K562 (cell line): ENCODE results near the gene DLST. TPM values are rescaled to one million over a fixed set of nuclear protein-coding genes. Genes with fewer than 3 reads are reported as not detected.

ENCODE experiments used
- ATAC-seq: fragments of 200-7000 bp; cut with Tn5 transposase; 3 replicates; pipeline ENCODE4 v1.9.1; 2020; ENCODE audit warnings: moderate library complexity
- BruUV-seq: library from RNA; stranded (reverse); fragments of 400-500 nt; replicated peaks from 2 replicates; lab custom pipeline; 2021; lab: Mats Ljungman, UMichigan
- CTCF ChIA-PET: fragments of 300-600 bp; formaldehyde crosslinking; extraction: SDS; loops from one replicate; lab custom pipeline; 2021; ENCODE audit warnings: low intra/inter-chr PET ratio; lab: Yijun Ruan, JAX
- POLR2A ChIA-PET: fragments of 300-600, 350-650 bp; sonication (Branson Sonifier 250); formaldehyde crosslinking; extraction: SDS; loops from one replicate; lab custom pipeline; 2021; ENCODE audit warnings: antibody characterized with exemption, inconsistent platforms; lab: Yijun Ruan, JAX
- DNase-seq, 4 experiments: peaks; one replicate each; pipeline versions ENCODE4 v3.0.0 to v3.0.0-alpha.2; 2011 to 2018; ENCODE audit warnings: low spot score in 3 of 4, mixed read lengths in 3 of 4; ENCODE audit errors: extremely low read depth in 1 of 4
- FAIRE-seq: peaks from 2 replicates; lab custom pipeline; 2011; peaks lifted over from hg19 to GRCh38; lab: Jason Lieb, UNC
- H2AFZ ChIP-seq: 2 replicates; pipeline ENCODE4 v1.6.0; 2011; ENCODE audit warnings: low read depth, low read length, control low read depth, inconsistent platforms
- H3K27ac ChIP-seq: fragments of 200-600 bp; 3 replicates; pipeline ENCODE4 v1.8.0; 2011; ENCODE audit warnings: low read depth, mild to moderate bottlenecking, control low read depth, inconsistent platforms, low read length, moderate library complexity, mixed read lengths; ENCODE audit errors: extremely low read depth
- H3K27me3 ChIP-seq, 2 experiments: fragments of 300-600 bp in 1 of 2; 2 replicates in 1 of 2; 3 replicates in 1 of 2; pipeline versions ENCODE4 v1.6.0 to v1.8.0; 2011; ENCODE audit warnings: inconsistent platforms in 2 of 2, low read length in 2 of 2, mild to moderate bottlenecking in 1 of 2, mixed read lengths in 1 of 2, moderate library complexity in 1 of 2; ENCODE audit not compliant: control insufficient read depth in 2 of 2, insufficient read depth in 2 of 2
- H3K36me3 ChIP-seq: fragments of 300-600 bp; 3 replicates; pipeline ENCODE4 v1.8.0; 2011; ENCODE audit warnings: mild to moderate bottlenecking, low read length, inconsistent platforms; ENCODE audit not compliant: control insufficient read depth, insufficient read depth
- H3K4me1 ChIP-seq, 2 experiments: fragments of 200-600 bp in 1 of 2; replicated peaks in 1 of 2; 2 replicates in 1 of 2; 3 replicates in 1 of 2; pipeline versions ENCODE4 v1.5.1 to v1.8.0; 2011; ENCODE audit warnings: inconsistent platforms in 2 of 2, low read length in 2 of 2, mild to moderate bottlenecking in 1 of 2, mixed read lengths in 1 of 2, moderate library complexity in 1 of 2; ENCODE audit not compliant: control insufficient read depth in 2 of 2, insufficient read depth in 2 of 2
- H3K4me2 ChIP-seq: 2 replicates; pipeline ENCODE4 v1.6.1; 2011; ENCODE audit warnings: low read length, control low read depth, inconsistent platforms, mixed read lengths; ENCODE audit not compliant: insufficient read depth
- H3K4me3 ChIP-seq: fragments of 200-600 bp; sonication (generic), shearing (Covaris generic); 2 replicates; pipeline ENCODE4 v1.5.1; 2016; ENCODE audit warnings: control low read depth, inconsistent platforms
- H3K79me2 ChIP-seq: fragments of 200-600 bp; 3 replicates; pipeline ENCODE4 v1.8.0; 2011; ENCODE audit warnings: low read length, inconsistent platforms; ENCODE audit not compliant: control insufficient read depth, insufficient read depth
- H3K9ac ChIP-seq, 2 experiments: 2 replicates each; pipeline versions ENCODE4 v1.6.0 to v1.6.1; 2011; ENCODE audit warnings: low read depth in 2 of 2, low read length in 2 of 2, control low read depth in 1 of 2, inconsistent platforms in 1 of 2, mild to moderate bottlenecking in 1 of 2, mixed read lengths in 1 of 2; ENCODE audit not compliant: insufficient read depth in 1 of 2
- H3K9me1 ChIP-seq: one replicate; pipeline ENCODE4 v1.6.0; 2011; ENCODE audit warnings: inconsistent platforms, mild to moderate bottlenecking, low read length, moderate library complexity; ENCODE audit not compliant: control insufficient read depth, insufficient read depth
- H3K9me3 ChIP-seq: replicated peaks from 2 replicates; pipeline ENCODE4 v1.5.1; 2011; ENCODE audit warnings: low read depth, low read length, inconsistent platforms; ENCODE audit not compliant: control insufficient read depth, insufficient read depth
- H4K20me1 ChIP-seq: replicated peaks from 2 replicates; pipeline ENCODE4 v1.6.1; 2011; ENCODE audit warnings: low read length, inconsistent platforms, mixed read lengths; ENCODE audit not compliant: control insufficient read depth, insufficient read depth
- ARNT ChIP-seq, 2 experiments: fragments of 450-650 bp; IDR thresholded peaks; 2 replicates each; pipeline ENCODE4 v1.6.1; 2016; ENCODE audit warnings: mild to moderate bottlenecking in 1 of 2
- CBX2 ChIP-seq: fragments of 200-600 bp; sonication (generic); IDR thresholded peaks from one replicate; pipeline ENCODE4 v1.6.1; 2012; ENCODE audit warnings: mild to moderate bottlenecking, low read length, inconsistent platforms; ENCODE audit not compliant: insufficient read depth, poor library complexity, severe bottlenecking
- FOXK2 ChIP-seq, 2 experiments: fragments of 450-650 bp; IDR thresholded peaks in 1 of 2; conservative IDR thresholded peaks in 1 of 2; 2 replicates each; pipeline ENCODE4 v1.6.1; 2016; ENCODE audit warnings: low read depth in 2 of 2, mild to moderate bottlenecking in 1 of 2
- HOXB6 ChIP-seq: fragments of 250-450 bp; sonication (Bioruptor Pico); IDR thresholded peaks from 2 replicates; pipeline ENCODE4 v1.5.1; 2022; ENCODE audit warnings: mild to moderate bottlenecking, borderline replicate concordance
- MEF2A ChIP-seq: IDR thresholded peaks from 2 replicates; pipeline ENCODE4 v1.6.1; 2011; ENCODE audit warnings: low read depth, mild to moderate bottlenecking, low read length, moderate library complexity; ENCODE audit not compliant: control insufficient read depth
- NELFE ChIP-seq: IDR thresholded peaks from 2 replicates; pipeline ENCODE4 v1.6.1; 2011; ENCODE audit warnings: mild to moderate bottlenecking; ENCODE audit not compliant: insufficient read depth, insufficient read length
- NFYB ChIP-seq: IDR thresholded peaks from 2 replicates; pipeline ENCODE4 v1.6.1; 2011; ENCODE audit warnings: mild to moderate bottlenecking, moderate library complexity; ENCODE audit not compliant: insufficient read length; ENCODE audit errors: extremely low read depth
- NR1H2 ChIP-seq: sonication (generic); formaldehyde crosslinking; IDR thresholded peaks from 2 replicates; pipeline ENCODE4 v1.4.0; 2020; ENCODE audit warnings: mild to moderate bottlenecking, missing genetic modification reagents
- NR2F6 ChIP-seq: fragments of 450-650 bp; formaldehyde crosslinking; IDR thresholded peaks from 2 replicates; pipeline ENCODE4 v1.4.0; 2020; ENCODE audit warnings: mild to moderate bottlenecking
- NR4A1 ChIP-seq, 2 experiments: fragments of 250-450 bp in 1 of 2; fragments of 450-650 bp in 1 of 2; sonication (Bioruptor Pico) in 1 of 2; IDR thresholded peaks; 2 replicates each; pipeline versions ENCODE4 v1.4.0 to v1.6.1; 2016 to 2020; ENCODE audit warnings: mild to moderate bottlenecking in 2 of 2, missing compliant biosample characterization in 1 of 2, missing genetic modification characterization in 1 of 2, moderate library complexity in 1 of 2
- PHB ChIP-seq: fragments of 250-450 bp; sonication (Bioruptor Pico); IDR thresholded peaks from 2 replicates; pipeline ENCODE4 v1.5.0; 2021
- RBM15 ChIP-seq: fragments of 200-400 bp; formaldehyde crosslinking; IDR thresholded peaks from 2 replicates; pipeline ENCODE4 v1.6.1; 2018; ENCODE audit warnings: mild to moderate bottlenecking, low read length, moderate library complexity; ENCODE audit not compliant: insufficient read depth
- SMAD1 ChIP-seq: fragments of 150-350 bp; IDR thresholded peaks from 2 replicates; pipeline ENCODE4 v1.6.1; 2014; ENCODE audit warnings: low read length, low read depth; ENCODE audit not compliant: partially characterized antibody
- TBL1XR1 ChIP-seq, 2 experiments: IDR thresholded peaks; 2 replicates each; pipeline ENCODE4 v1.6.1; 2012; ENCODE audit warnings: improper control_type of control experiment in 2 of 2, low read length in 2 of 2, mild to moderate bottlenecking in 1 of 2
- TEAD2 ChIP-seq: fragments of 450-650 bp; IDR thresholded peaks from 2 replicates; pipeline ENCODE4 v1.6.1; 2016; ENCODE audit warnings: missing genetic modification characterization, control low read depth, missing compliant biosample characterization
- ZC3H11A ChIP-seq: IDR thresholded peaks from 2 replicates; pipeline ENCODE4 v1.6.1; 2012; ENCODE audit warnings: low read depth, low read length, improper control_type of control experiment
- ZEB2 ChIP-seq: fragments of 450-650 bp; IDR thresholded peaks from 2 replicates; pipeline ENCODE4 v1.6.1; 2016
- ZNF436 ChIP-seq: fragments of 250-450, 450-650 bp; sonication (Bioruptor Pico); formaldehyde crosslinking; IDR thresholded peaks from 2 replicates; pipeline ENCODE4 v1.7.0; 2020; ENCODE audit warnings: mild to moderate bottlenecking
- ZNF551 ChIP-seq: fragments of 250-450 bp; sonication (Bioruptor Pico); IDR thresholded peaks from 2 replicates; pipeline ENCODE4 v1.5.0; 2021; ENCODE audit warnings: mild to moderate bottlenecking, moderate library complexity
- WGBS: fragments of 100-300 bp; shearing (Covaris generic); methylation state at CpG from one replicate; pipeline ENCODE4 v1.1.6; 2016; ENCODE audit warnings: low coverage, mixed read lengths; ENCODE audit not compliant: insufficient coverage; ENCODE audit errors: missing lambda C conversion rate; 5-methylcytosine and 5-hydroxymethylcytosine counted together
- in situ Hi-C: fragments of 300-500 bp; cut with MboI; formaldehyde crosslinking; loops from 4 replicates; pipeline ENCODE4 v1.15.0; 2018; ENCODE audit warnings: inconsistent platforms, mixed read lengths
- intact Hi-C: fragments of 100-400 bp; cut with micrococcal nuclease; formaldehyde crosslinking; loops from 2 replicates; pipeline ENCODE4 v1.14.2; 2022
- polyA plus RNA-seq, 8 experiments: library from polyadenylated mRNA; depleted of rRNA in 4 of 8; stranded (reverse) in 5 of 8; unstranded in 3 of 8; fragments of >200 nt; fragmentation: Nextera tagmentation in 2 of 8; fragmentation: Illumina TruSeq in 1 of 8; extraction: Ambion mirVana in 2 of 8; extraction: Trizol in 1 of 8; gene quantifications; 2 replicates each; pipeline versions ENCODE4 v1.2.1 to v1.2.3, GENCODE V29; 2011 to 2014; ENCODE audit warnings: inconsistent platforms in 1 of 8, missing spikeins in 1 of 8
- total RNA-seq, 7 experiments: library from RNA; depleted of rRNA in 6 of 7; stranded (reverse); fragments of >200 nt in 6 of 7; fragmentation: Illumina TruSeq in 2 of 7; extraction: Trizol in 2 of 7; gene quantifications; 2 replicates each; pipeline versions ENCODE4 v1.2.1 to v1.2.3, GENCODE V29; 2011 to 2021; ENCODE audit warnings: low replicate concordance in 1 of 7
- TF ChIP-seq, protein P1 (sequence below): fragments of 450-650 bp; formaldehyde crosslinking; IDR thresholded peaks from 2 replicates; pipeline ENCODE4 v1.4.0; 2022; ENCODE audit warnings: missing genetic modification characterization

The DLST gene
- total and polyA plus RNA-seq, 9 of the 15 experiments (the other 6 are each of a cell fraction or from before 2014, with no cell fraction given), result 3.0 to 73.7 (median 45.4) TPM

DNA sequence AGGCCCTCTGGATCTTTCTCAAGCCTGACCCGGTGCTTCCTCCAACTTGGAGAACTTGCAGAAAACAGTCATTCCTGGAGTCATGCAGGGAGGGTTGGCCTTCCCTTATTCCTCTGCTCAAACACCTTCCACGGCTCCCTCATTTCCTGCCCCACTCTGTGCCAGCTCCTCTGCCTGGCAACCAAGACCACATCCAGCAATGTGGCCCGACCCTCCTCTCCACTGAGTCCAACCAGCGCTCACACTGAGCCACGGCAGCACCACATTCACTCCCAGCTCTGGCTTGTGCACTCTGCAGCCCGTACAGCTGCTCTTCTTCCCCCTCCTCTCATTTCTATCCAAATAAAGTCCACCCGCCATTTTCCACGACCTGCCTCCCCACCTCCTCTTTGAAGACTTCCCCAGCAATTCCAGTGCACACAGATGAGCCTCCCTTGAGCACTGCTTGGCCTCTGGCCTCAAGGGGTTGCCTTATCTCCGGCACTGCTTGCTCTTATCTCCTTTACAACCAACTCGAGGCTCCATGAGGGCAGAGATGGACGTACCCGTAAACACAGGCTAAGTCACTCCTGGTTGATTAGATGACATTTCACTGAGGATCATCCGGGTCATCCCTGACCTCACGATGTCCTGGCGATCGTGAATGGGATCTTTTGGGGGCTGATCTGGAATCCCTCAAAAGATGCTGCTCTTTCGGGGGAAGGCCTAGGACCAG is 68.3 kb downstream of the DLST start (continued):
- no peak for TF ChIP-seq RBM15

DNA sequence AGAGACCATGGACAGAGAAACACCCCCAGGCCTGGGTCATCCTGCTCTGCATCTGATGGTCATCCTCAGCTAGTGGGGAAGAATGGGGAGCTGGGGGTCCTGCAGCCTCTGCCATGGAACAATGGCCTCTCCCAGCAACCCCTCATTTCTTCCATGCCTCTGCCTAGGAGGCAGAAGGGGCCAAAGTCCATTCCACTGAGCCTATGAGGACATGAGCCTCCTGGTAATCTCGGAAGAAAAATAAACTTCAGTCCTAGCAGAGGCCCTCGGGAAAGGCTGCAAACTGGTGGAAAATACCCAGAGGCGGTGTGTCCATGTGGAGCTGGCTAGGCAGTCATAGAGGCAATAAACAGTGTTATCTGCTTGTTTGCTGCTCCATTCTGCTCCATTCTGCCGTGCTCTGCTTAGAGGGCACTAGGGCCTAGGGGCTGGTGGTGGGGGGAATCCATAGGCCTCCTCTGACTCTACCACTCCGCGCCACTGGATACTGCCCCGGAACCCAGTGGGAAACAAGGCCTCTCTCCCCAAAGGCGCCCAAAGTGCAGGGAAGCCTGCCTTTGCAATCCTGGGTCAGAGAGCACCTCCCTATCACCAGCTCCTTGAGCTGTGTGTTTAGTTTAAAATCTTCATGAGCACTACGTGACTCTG is 69.2 kb downstream of the DLST start:
- CTCF ChIA-PET, result no interaction called here
- H3K27ac ChIP-seq, result no peak overlapping the region
- ATAC-seq, result no peak
- no TSS peak for BruUV-seq
- no peak overlapping the region for H3K4me3 ChIP-seq
- peaks cover 0 to 56% of the 10 kb centered on the region in 2 experiments; a peak in 3 of 5 replicates for H3K4me1 ChIP-seq
- WGBS, result 38% methylated on average over 4 of the region's 9 CpGs
- H3K4me2 ChIP-seq, result no peak overlapping the region
- intact Hi-C loops (no loop called here), in situ Hi-C loops (no loop called here)
- POLR2A ChIA-PET, result interaction anchor here (0.6 to 0.8 kb wide), 2 partner anchors 9 to 132 kb away, joined by 3 read pairs; no protein-coding TSS in a partner anchor
- H4K20me1 ChIP-seq, result no peaks in the 10 kb centered on the region
- no peaks in the 10 kb centered on the region for H3K27me3 ChIP-seq
- no peaks in the 10 kb centered on the region for H3K79me2 ChIP-seq
- H3K9me1 ChIP-seq, result no peaks in the 10 kb centered on the region
- no peaks in the 10 kb centered on the region for H3K9me3 ChIP-seq
- H2AFZ ChIP-seq, result no peak overlapping the region
- FAIRE-seq, result no peak
- H3K36me3 ChIP-seq, result no peaks in the 10 kb centered on the region
- TF ChIP-seq NR2F6 (CRISPR knock-in tag) (no peak), TEAD2 (tag) (no peak), NR1H2 (CRISPR knock-in tag) (no peak), ZEB2 (no peak), ZNF436 (CRISPR knock-in tag) (no peak), ARNT (IDR thresholded peaks at IDR 0.05) (no peak), PHB (no peak), ZC3H11A (no peak), TBL1XR1 (IDR thresholded peaks at IDR 0.05; ENCODE audit: low read length in 2 of 2) (no peak), HOXB6 (CRISPR knock-in tag) (no peak), FOXK2 (conservative IDR thresholded peaks at IDR 0.05 in 1 of 2, IDR thresholded peaks at IDR 0.05 in 1 of 2; ENCODE audit: low read depth in 2 of 2) (no peak), ZNF551 (CRISPR knock-in tag) (no peak), MEF2A (no peak), CBX2 (no peak), NFYB (no peak), NR4A1 (CRISPR knock-in tag; IDR thresholded peaks at IDR 0.05) (no peak), NR4A1 (tag; IDR thresholded peaks at IDR 0.05) (no peak), NELFE (no peak), SMAD1 (no peak)
- TF ChIP-seq, protein P1, sequence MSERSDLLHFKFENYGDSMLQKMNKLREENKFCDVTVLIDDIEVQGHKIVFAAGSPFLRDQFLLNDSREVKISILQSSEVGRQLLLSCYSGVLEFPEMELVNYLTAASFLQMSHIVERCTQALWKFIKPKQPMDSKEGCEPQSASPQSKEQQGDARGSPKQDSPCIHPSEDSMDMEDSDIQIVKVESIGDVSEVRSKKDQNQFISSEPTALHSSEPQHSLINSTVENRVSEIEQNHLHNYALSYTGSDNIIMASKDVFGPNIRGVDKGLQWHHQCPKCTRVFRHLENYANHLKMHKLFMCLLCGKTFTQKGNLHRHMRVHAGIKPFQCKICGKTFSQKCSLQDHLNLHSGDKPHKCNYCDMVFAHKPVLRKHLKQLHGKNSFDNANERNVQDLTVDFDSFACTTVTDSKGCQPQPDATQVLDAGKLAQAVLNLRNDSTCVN (CRISPR knock-in tag), result no peak
- TF ChIP-seq, all 486 proteins: peak for 0
- H3K9ac ChIP-seq, result no peak overlapping the region
- no peak for DNase-seq
